GM12878 (cell line): Measurements from ENCODE around the gene WFS1. TPM values are rescaled to one million over a fixed set of nuclear protein-coding genes. Genes with fewer than 3 reads are reported as not detected.

ENCODE experiments used
- ATAC-seq: fragments of 200-7000 bp; cut with Tn5 transposase; 3 replicates; pipeline ENCODE4 v1.9.1; 2020; ENCODE audit warnings: mild to moderate bottlenecking, moderate library complexity
- BruUV-seq: library from RNA; stranded (reverse); fragments of 400-500 nt; replicated peaks from 2 replicates; lab custom pipeline; 2021; lab: Mats Ljungman, UMichigan
- CTCF ChIA-PET: fragments of 300-600 bp; sonication (Branson Sonifier 250); formaldehyde crosslinking; extraction: SDS; loops from one replicate; lab custom pipeline; 2021; ENCODE audit warnings: inconsistent platforms; lab: Yijun Ruan, JAX
- POLR2A ChIA-PET: fragments of 350-600 bp; formaldehyde crosslinking; extraction: SDS; loops from one replicate; lab custom pipeline; 2021; ENCODE audit warnings: inconsistent platforms; lab: Charles Lee
- RAD21 ChIA-PET: fragments of 300-600 bp; sonication (Branson Sonifier 250); formaldehyde crosslinking; loops from one replicate; lab custom pipeline; 2023; ENCODE audit warnings: antibody characterized with exemption; ENCODE audit not compliant: unreplicated experiment; lab: Charles Lee
- SMC1A ChIA-PET: fragments of 300-600 bp; sonication (Branson Sonifier 250); formaldehyde crosslinking; loops from one replicate; lab custom pipeline; 2023; ENCODE audit not compliant: unreplicated experiment, uncharacterized antibody; lab: Charles Lee
- DNase-seq: peaks from one replicate; pipeline ENCODE4 v3.0.0-alpha.2; 2011; ENCODE audit warnings: low read depth, low spot score
- FAIRE-seq: peaks from 3 replicates; lab custom pipeline; 2011; peaks lifted over from hg19 to GRCh38; lab: Jason Lieb, UNC
- H2AFZ ChIP-seq: 2 replicates; pipeline ENCODE4 v1.6.0; 2011; ENCODE audit warnings: low read depth, low read length, control low read depth; ENCODE audit not compliant: control insufficient read depth
- H3K27ac ChIP-seq: 2 replicates; pipeline ENCODE4 v1.5.1; 2011; ENCODE audit warnings: control low read depth; ENCODE audit not compliant: control insufficient read depth, insufficient read depth
- H3K27me3 ChIP-seq, 2 experiments: replicated peaks in 1 of 2; 2 replicates each; pipeline versions ENCODE4 v1.6.0 to v1.6.1; 2011; ENCODE audit warnings: low read length in 1 of 2; ENCODE audit not compliant: control insufficient read depth in 2 of 2, insufficient read depth in 2 of 2
- H3K36me3 ChIP-seq, 2 experiments: 2 replicates each; pipeline ENCODE4 v1.5.1; 2011; ENCODE audit warnings: low read length in 1 of 2; ENCODE audit not compliant: control insufficient read depth in 2 of 2, insufficient read depth in 2 of 2
- H3K4me1 ChIP-seq: 2 replicates; pipeline ENCODE4 v1.6.1; 2011; ENCODE audit warnings: mild to moderate bottlenecking, low read length, moderate library complexity, mixed read lengths; ENCODE audit not compliant: control insufficient read depth, insufficient read depth
- H3K4me2 ChIP-seq: 2 replicates; pipeline ENCODE4 v1.6.0; 2011; ENCODE audit warnings: control low read depth; ENCODE audit not compliant: control insufficient read depth, insufficient read depth
- H3K4me3 ChIP-seq: fragments of 200-600 bp; sonication (generic); 2 replicates; pipeline ENCODE4 v1.5.1; 2016
- H3K79me2 ChIP-seq: 2 replicates; pipeline ENCODE4 v1.6.0; 2011; ENCODE audit warnings: low read length; ENCODE audit not compliant: control insufficient read depth, insufficient read depth
- H3K9ac ChIP-seq: 2 replicates; pipeline ENCODE4 v1.8.0; 2011; ENCODE audit warnings: low read length, control low read depth, mixed read lengths; ENCODE audit not compliant: control insufficient read depth, insufficient read depth
- H3K9me3 ChIP-seq: replicated peaks from 3 replicates; pipeline ENCODE4 v1.5.1; 2011; ENCODE audit warnings: mild to moderate bottlenecking, low read length; ENCODE audit not compliant: control insufficient read depth, insufficient read depth
- H4K20me1 ChIP-seq: 2 replicates; pipeline ENCODE4 v1.6.0; 2011; ENCODE audit not compliant: control insufficient read depth, insufficient read depth
- BHLHE40 ChIP-seq, 2 experiments: fragments of 450-650 bp in 1 of 2; IDR thresholded peaks; 2 replicates each; pipeline ENCODE4 v1.6.1; 2011 to 2017; ENCODE audit warnings: low read depth in 2 of 2, borderline replicate concordance in 1 of 2, improper control_type of control experiment in 1 of 2, low read length in 1 of 2, mild to moderate bottlenecking in 1 of 2
- FOXM1 ChIP-seq: IDR thresholded peaks from 2 replicates; pipeline ENCODE4 v1.6.1; 2012; ENCODE audit warnings: low read depth, mild to moderate bottlenecking, inconsistent platforms, low read length, moderate library complexity
- MEF2B ChIP-seq: fragments of 450-650 bp; IDR thresholded peaks from 2 replicates; pipeline ENCODE4 v1.6.1; 2018; ENCODE audit warnings: mild to moderate bottlenecking, moderate library complexity; ENCODE audit not compliant: partially characterized antibody, poor library complexity, severe bottlenecking
- MXI1 ChIP-seq: fragments of 150-350 bp; IDR thresholded peaks from 2 replicates; pipeline ENCODE4 v1.6.1; 2011; ENCODE audit warnings: low read depth, mild to moderate bottlenecking, inconsistent platforms, low read length, improper control_type of control experiment
- WGBS: methylation state at CpG from one replicate; pipeline ENCODE4 v1.1.6; 2016; ENCODE audit warnings: low lambda C conversion rate; ENCODE audit not compliant: insufficient replicate concordance, insufficient coverage; ENCODE audit errors: missing lambda C conversion rate; 5-methylcytosine and 5-hydroxymethylcytosine counted together
- in situ Hi-C: fragments of 300-500 bp; cut with MboI; formaldehyde crosslinking; loops from 9 replicates; pipeline ENCODE4 v1.14.3; 2018; ENCODE audit warnings: mixed read lengths
- intact Hi-C: fragments of 100-400 bp; cut with micrococcal nuclease; formaldehyde crosslinking; loops from one replicate; pipeline ENCODE4 v1.14.2; 2022; ENCODE audit not compliant: unreplicated experiment
- polyA plus RNA-seq, 11 experiments: library from polyadenylated mRNA; depleted of rRNA in 4 of 11; unstranded in 6 of 11; stranded (reverse) in 5 of 11; fragments of >200 nt; fragmentation: Nextera tagmentation in 4 of 11; fragmentation: Illumina TruSeq in 1 of 11; extraction: Ambion mirVana in 4 of 11; extraction: Trizol in 1 of 11; gene quantifications; 1 replicate in 1 of 11; 2 replicates in 10 of 11; pipeline versions ENCODE4 v1.2.1 to v1.2.3, GENCODE V29; 2011 to 2016; ENCODE audit warnings: inconsistent platforms in 2 of 11, missing spikeins in 2 of 11, low read depth in 1 of 11
- total RNA-seq, 4 experiments: library from RNA; depleted of rRNA in 3 of 4; stranded (reverse); fragments of >200 nt in 3 of 4; fragmentation: Illumina TruSeq in 1 of 4; extraction: Trizol in 1 of 4; gene quantifications; 2 replicates each; pipeline versions ENCODE4 v1.2.1 to v1.2.3, GENCODE V29; 2013 to 2021
- TF ChIP-seq, protein P1 (sequence below): IDR thresholded peaks from 2 replicates; pipeline ENCODE4 v1.6.1; 2011; ENCODE audit warnings: low read depth, low read length, improper control_type of control experiment, borderline replicate concordance
- TF ChIP-seq, protein P2 (sequence below), 3 experiments: IDR thresholded peaks in 2 of 3; conservative IDR thresholded peaks in 1 of 3; 2 replicates each; pipeline ENCODE4 v1.5.1; 2011; ENCODE audit warnings: low read depth in 3 of 3, low read length in 3 of 3, mild to moderate bottlenecking in 3 of 3, control low read depth in 2 of 3, moderate library complexity in 2 of 3, inconsistent platforms in 1 of 3, mixed read lengths in 1 of 3; ENCODE audit not compliant: control insufficient read depth in 2 of 3, insufficient read depth in 1 of 3; ENCODE audit errors: extremely low read depth in 1 of 3
- TF ChIP-seq, protein P3 (sequence below): fragments of 450-650 bp; IDR thresholded peaks from 2 replicates; pipeline ENCODE4 v1.6.1; 2016; ENCODE audit warnings: mild to moderate bottlenecking

Gene WFS1
- total and polyA plus RNA-seq, 10 of the 15 experiments (the other 5 are each of a cell fraction or from before 2014, with no cell fraction given), result 0.31 to 4.7 (median 2.0) TPM

DNA sequence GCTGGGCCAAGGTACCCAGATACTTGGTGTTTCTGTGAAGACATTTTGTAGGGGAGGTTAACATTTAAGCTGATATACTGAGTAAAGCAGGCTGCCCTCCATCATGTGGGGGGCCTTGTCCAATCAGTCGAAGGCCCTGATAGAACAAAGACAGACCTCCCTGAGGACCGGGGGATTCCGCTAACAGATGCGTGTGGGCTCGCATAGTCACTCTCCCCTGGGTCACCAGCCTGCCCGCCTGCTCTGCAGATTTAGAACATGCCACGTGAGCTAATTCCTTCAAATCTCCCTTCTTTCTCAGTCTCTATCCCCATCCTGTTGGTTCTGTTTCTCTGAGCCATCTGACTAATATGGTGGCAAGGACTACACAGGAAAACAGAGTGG is 60.7 kb downstream of the WFS1 start:
- H4K20me1 ChIP-seq, result no peaks in the 10 kb centered on the region
- TF ChIP-seq, protein P1, sequence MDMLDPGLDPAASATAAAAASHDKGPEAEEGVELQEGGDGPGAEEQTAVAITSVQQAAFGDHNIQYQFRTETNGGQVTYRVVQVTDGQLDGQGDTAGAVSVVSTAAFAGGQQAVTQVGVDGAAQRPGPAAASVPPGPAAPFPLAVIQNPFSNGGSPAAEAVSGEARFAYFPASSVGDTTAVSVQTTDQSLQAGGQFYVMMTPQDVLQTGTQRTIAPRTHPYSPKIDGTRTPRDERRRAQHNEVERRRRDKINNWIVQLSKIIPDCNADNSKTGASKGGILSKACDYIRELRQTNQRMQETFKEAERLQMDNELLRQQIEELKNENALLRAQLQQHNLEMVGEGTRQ, result peak; percentile 18; the same call in 1 of the 2 replicates
- TF ChIP-seq, protein P2, sequence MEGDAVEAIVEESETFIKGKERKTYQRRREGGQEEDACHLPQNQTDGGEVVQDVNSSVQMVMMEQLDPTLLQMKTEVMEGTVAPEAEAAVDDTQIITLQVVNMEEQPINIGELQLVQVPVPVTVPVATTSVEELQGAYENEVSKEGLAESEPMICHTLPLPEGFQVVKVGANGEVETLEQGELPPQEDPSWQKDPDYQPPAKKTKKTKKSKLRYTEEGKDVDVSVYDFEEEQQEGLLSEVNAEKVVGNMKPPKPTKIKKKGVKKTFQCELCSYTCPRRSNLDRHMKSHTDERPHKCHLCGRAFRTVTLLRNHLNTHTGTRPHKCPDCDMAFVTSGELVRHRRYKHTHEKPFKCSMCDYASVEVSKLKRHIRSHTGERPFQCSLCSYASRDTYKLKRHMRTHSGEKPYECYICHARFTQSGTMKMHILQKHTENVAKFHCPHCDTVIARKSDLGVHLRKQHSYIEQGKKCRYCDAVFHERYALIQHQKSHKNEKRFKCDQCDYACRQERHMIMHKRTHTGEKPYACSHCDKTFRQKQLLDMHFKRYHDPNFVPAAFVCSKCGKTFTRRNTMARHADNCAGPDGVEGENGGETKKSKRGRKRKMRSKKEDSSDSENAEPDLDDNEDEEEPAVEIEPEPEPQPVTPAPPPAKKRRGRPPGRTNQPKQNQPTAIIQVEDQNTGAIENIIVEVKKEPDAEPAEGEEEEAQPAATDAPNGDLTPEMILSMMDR (IDR thresholded peaks at IDR 0.05 in 2 of 3, conservative IDR thresholded peaks at IDR 0.05 in 1 of 3; ENCODE audit: control insufficient read depth in 2 of 3, extremely low read depth in 1 of 3, insufficient read depth in 1 of 3, low read depth in 3 of 3, low read length in 3 of 3), result 0 out of 6 replicates have a peak, but pooled peaks of 1 of the 3 experiments have one; percentile 4
- TF ChIP-seq FOXM1 (no peak), BHLHE40 (IDR thresholded peaks at IDR 0.05; ENCODE audit: borderline replicate concordance in 1 of 2, low read depth in 2 of 2, low read length in 1 of 2) (peak in 1 of 2 experiments; percentile 18; a peak in 1 of 4 replicates), MEF2B (peak; percentile 17), MXI1 (no peak)
- TF ChIP-seq, protein P3, sequence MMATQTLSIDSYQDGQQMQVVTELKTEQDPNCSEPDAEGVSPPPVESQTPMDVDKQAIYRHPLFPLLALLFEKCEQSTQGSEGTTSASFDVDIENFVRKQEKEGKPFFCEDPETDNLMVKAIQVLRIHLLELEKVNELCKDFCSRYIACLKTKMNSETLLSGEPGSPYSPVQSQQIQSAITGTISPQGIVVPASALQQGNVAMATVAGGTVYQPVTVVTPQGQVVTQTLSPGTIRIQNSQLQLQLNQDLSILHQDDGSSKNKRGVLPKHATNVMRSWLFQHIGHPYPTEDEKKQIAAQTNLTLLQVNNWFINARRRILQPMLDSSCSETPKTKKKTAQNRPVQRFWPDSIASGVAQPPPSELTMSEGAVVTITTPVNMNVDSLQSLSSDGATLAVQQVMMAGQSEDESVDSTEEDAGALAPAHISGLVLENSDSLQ, result no peak
- SMC1A ChIA-PET, result interaction anchor here (0.9 to 5.8 kb wide), 10 partner anchors 51 to 536 kb away, joined by 3 to 78 read pairs (median 5); no protein-coding TSS in a partner anchor
- in situ Hi-C loops (no loop called here), intact Hi-C loops (no loop called here)
- no peak overlapping the region for H3K9ac ChIP-seq
- H3K79me2 ChIP-seq, result no peaks in the 10 kb centered on the region
- no peaks in the 10 kb centered on the region for H3K36me3 ChIP-seq
- RAD21 ChIA-PET, result interaction anchor here (1.0 to 8.5 kb wide), 10 partner anchors 10 to 332 kb away, joined by 3 to 222 read pairs (median 6); partner anchors contain the start of genes MAN2B2 and WFS1
- H3K4me1 ChIP-seq, result no peaks in the 10 kb centered on the region; the same call in 1 of the 2 replicates
- 20% methylated on average over 7 of the region's 7 CpGs for WGBS
- H3K27ac ChIP-seq, result no peak overlapping the region
- H3K27me3 ChIP-seq, result peaks cover 0 to 2% of the 10 kb centered on the region in 2 experiments; a peak in 1 of 4 replicates
- H3K4me3 ChIP-seq, result no peak overlapping the region
- H2AFZ ChIP-seq, result no peak overlapping the region
- H3K4me2 ChIP-seq, result no peak overlapping the region
- FAIRE-seq, result no peak
- CTCF ChIA-PET, result interaction anchor here (0.6 to 20.1 kb wide), 20 partner anchors 9 to 400 kb away, joined by 3 to 469 read pairs (median 4); partner anchors contain the start of genes MAN2B2 and WFS1
- no peak for DNase-seq
- no TSS peak for BruUV-seq
- H3K9me3 ChIP-seq, result no peaks in the 10 kb centered on the region; the same call in 2 of the 3 replicates
- POLR2A ChIA-PET, result interaction anchor here (1.1 kb wide), 1 partner anchor 81 kb away, joined by 3 read pairs; no protein-coding TSS in a partner anchor
- ATAC-seq, result peak; percentile 33
